Fibroblast of lung (primary cell): ENCODE measurements around the gene RIF1. TPM values are rescaled to one million over a fixed set of nuclear protein-coding genes. Genes with fewer than 3 reads are reported as not detected.
A peak's percentile ranks its signal among the peaks of the same experiment; 100 is the strongest.

Experiments used
- DNase-seq, 2 donors: peaks; one replicate each; pipeline versions ENCODE4 v3.0.0 to v3.0.0-alpha.2; 2010; ENCODE audit warnings: low read depth in 2 of 2
- H2AFZ ChIP-seq: 2 replicates; pipeline ENCODE4 v1.5.1; 2012; ENCODE audit warnings: low read length, control low read depth, inconsistent platforms
- H3K27ac ChIP-seq: 2 replicates; pipeline ENCODE4 v1.5.1; 2011; ENCODE audit warnings: low read length, control low read depth; ENCODE audit not compliant: insufficient read depth
- H3K27me3 ChIP-seq: 2 replicates; pipeline ENCODE4 v1.5.1; 2011; ENCODE audit warnings: mild to moderate bottlenecking, low read length; ENCODE audit not compliant: control insufficient read depth, insufficient read depth
- H3K36me3 ChIP-seq: 2 replicates; pipeline ENCODE4 v1.5.1; 2011; ENCODE audit warnings: low read length; ENCODE audit not compliant: control insufficient read depth, insufficient read depth
- H3K4me1 ChIP-seq: 2 replicates; pipeline ENCODE4 v1.5.1; 2011; ENCODE audit warnings: low read length; ENCODE audit not compliant: control insufficient read depth, insufficient read depth; ENCODE audit errors: extremely low read depth
- H3K4me2 ChIP-seq: 2 replicates; pipeline ENCODE4 v1.5.1; 2011; ENCODE audit warnings: low read length, control low read depth; ENCODE audit not compliant: insufficient read depth; ENCODE audit errors: extremely low read depth
- H3K4me3 ChIP-seq, 4 experiments: fragments of 200-600 bp in 1 of 4; sonication (generic) in 1 of 4; replicated peaks in 1 of 4; 2 replicates each; pipeline ENCODE4 v1.5.1; 2011 to 2016; ENCODE audit warnings: low read length in 4 of 4, low read depth in 3 of 4, mild to moderate bottlenecking in 3 of 4, control low read depth in 2 of 4, inconsistent platforms in 1 of 4, mixed read lengths in 1 of 4; ENCODE audit not compliant: insufficient read depth in 1 of 4; ENCODE audit errors: control extremely low read depth in 1 of 4
- H3K79me2 ChIP-seq: 2 replicates; pipeline ENCODE4 v1.5.1; 2012; ENCODE audit warnings: mild to moderate bottlenecking, low read length, inconsistent platforms; ENCODE audit not compliant: control insufficient read depth, insufficient read depth
- H3K9ac ChIP-seq: 2 replicates; pipeline ENCODE4 v1.5.1; 2011; ENCODE audit warnings: mild to moderate bottlenecking, low read length, control low read depth; ENCODE audit not compliant: insufficient read depth
- H3K9me3 ChIP-seq: 2 replicates; pipeline ENCODE4 v1.5.1; 2012; ENCODE audit warnings: low read depth, low read length; ENCODE audit not compliant: control insufficient read depth, insufficient read depth
- H4K20me1 ChIP-seq: 2 replicates; pipeline ENCODE4 v1.5.1; 2011; ENCODE audit warnings: low read length; ENCODE audit not compliant: control insufficient read depth, insufficient read depth; ENCODE audit errors: extremely low read depth
- EZH2 ChIP-seq: IDR thresholded peaks from 2 replicates; pipeline ENCODE4 v1.5.1; 2012; ENCODE audit warnings: low read length, control low read depth, mild to moderate bottlenecking; ENCODE audit errors: missing control alignments
- polyA plus RNA-seq, 2 donors: library from polyadenylated mRNA; depleted of rRNA in 1 of 2; stranded (reverse) in 1 of 2; unstranded in 1 of 2; fragments of >200 nt; gene quantifications; 2 replicates each; pipeline ENCODE4 v1.2.1, GENCODE V29; 2011 to 2012; ENCODE audit warnings: missing spikeins in 1 of 2
- total RNA-seq: library from RNA; depleted of rRNA; stranded (reverse); fragments of >200 nt; gene quantifications from 2 replicates; pipeline ENCODE4 v1.2.1, GENCODE V29; 2014
- TF ChIP-seq, protein P1 (sequence below), 2 donors: IDR thresholded peaks in 1 of 2; conservative IDR thresholded peaks in 1 of 2; 1 replicate in 1 of 2; 2 replicates in 1 of 2; pipeline ENCODE4 v1.5.1; 2011 to 2012; ENCODE audit warnings: low read length in 2 of 2, control low read depth in 1 of 2, inconsistent platforms in 1 of 2, low read depth in 1 of 2, mild to moderate bottlenecking in 1 of 2

The RIF1 gene
- total and polyA plus RNA-seq, 2 donors (not counting 1 experiment from before 2014, with no cell fraction given) = 14.8 to 36.5 TPM

DNA sequence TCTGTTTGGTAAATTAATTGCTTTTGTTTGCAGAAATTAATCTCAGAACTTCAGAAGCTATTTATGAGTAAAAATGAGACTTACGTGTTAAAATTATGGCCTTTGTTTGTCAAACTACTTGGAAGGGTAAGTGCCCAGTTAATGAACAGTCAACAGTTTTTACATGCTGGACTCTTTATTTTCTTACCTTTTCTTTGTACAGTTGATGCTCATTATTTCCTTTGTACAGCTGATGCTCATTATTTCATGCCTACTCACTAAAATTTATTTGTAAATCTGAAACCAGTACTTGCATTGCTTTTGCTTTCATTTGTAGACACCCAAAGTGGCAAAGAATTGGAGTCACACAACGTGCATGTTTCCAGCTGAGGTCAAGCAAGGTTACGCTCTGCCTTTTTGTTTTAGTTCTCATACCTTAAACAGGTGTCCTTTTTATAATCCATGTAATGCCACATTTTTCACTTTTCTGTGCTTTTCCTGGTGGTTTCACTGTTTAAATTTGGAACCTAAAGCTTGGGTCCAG is 13.3 kb downstream of the RIF1 start:
- Histone ChIP-seq H3K79me2 (peaks cover 16% of the 10 kb centered on the region), H3K4me2 (no peak overlapping the region), H3K4me3 (no peak overlapping the region), H3K4me1 (no peaks in the 10 kb centered on the region), H2AFZ (no peak overlapping the region), H3K27ac (no peak overlapping the region), H3K36me3 (peaks cover 8% of the 10 kb centered on the region), H3K27me3 (no peaks in the 10 kb centered on the region), H3K9me3 (no peaks in the 10 kb centered on the region), H4K20me1 (no peaks in the 10 kb centered on the region), H3K9ac (no peak overlapping the region)
- DNase-seq = no peak
- no peak for TF ChIP-seq EZH2
- TF ChIP-seq, protein P1, sequence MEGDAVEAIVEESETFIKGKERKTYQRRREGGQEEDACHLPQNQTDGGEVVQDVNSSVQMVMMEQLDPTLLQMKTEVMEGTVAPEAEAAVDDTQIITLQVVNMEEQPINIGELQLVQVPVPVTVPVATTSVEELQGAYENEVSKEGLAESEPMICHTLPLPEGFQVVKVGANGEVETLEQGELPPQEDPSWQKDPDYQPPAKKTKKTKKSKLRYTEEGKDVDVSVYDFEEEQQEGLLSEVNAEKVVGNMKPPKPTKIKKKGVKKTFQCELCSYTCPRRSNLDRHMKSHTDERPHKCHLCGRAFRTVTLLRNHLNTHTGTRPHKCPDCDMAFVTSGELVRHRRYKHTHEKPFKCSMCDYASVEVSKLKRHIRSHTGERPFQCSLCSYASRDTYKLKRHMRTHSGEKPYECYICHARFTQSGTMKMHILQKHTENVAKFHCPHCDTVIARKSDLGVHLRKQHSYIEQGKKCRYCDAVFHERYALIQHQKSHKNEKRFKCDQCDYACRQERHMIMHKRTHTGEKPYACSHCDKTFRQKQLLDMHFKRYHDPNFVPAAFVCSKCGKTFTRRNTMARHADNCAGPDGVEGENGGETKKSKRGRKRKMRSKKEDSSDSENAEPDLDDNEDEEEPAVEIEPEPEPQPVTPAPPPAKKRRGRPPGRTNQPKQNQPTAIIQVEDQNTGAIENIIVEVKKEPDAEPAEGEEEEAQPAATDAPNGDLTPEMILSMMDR (conservative IDR thresholded peaks at IDR 0.05 in 1 of 2, IDR thresholded peaks at IDR 0.05 in 1 of 2; ENCODE audit: low read depth in 1 of 2, low read length in 2 of 2) = no peak

DNA sequence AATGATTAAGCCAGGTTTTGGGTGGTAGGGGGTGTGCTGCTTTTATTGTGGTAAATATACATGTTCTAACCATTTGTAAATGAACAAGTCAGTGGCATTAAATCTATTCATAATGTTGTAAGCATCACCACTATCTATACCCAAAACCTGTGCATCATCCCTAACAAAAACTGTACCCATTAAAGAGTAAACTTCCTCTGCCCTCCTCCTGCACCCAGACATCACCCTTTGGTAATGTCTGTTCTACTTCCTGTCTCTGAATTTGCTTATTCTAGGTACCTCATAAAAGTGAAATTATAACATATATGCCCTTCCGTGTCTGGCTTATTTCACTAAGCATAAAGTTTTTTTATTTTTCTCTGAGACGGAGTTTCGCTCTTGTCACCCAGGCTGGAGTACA is 14.1 kb downstream of the RIF1 start:
- Histone ChIP-seq H3K79me2 (peaks cover 16% of the 10 kb centered on the region), H3K36me3 (peaks cover 8% of the 10 kb centered on the region), H3K4me2 (no peak overlapping the region), H3K4me3 (no peak overlapping the region), H3K4me1 (no peaks in the 10 kb centered on the region), H3K9me3 (no peaks in the 10 kb centered on the region), H3K9ac (no peak overlapping the region), H2AFZ (no peak overlapping the region), H3K27me3 (no peaks in the 10 kb centered on the region), H4K20me1 (no peaks in the 10 kb centered on the region), H3K27ac (no peak overlapping the region)
- TF ChIP-seq, protein P1 (conservative IDR thresholded peaks at IDR 0.05 in 1 of 2, IDR thresholded peaks at IDR 0.05 in 1 of 2; ENCODE audit: low read depth in 1 of 2, low read length in 2 of 2) = no peak
- TF ChIP-seq EZH2 = no peak
- peak in 1 of 2 donors; percentile 2 for DNase-seq

DNA sequence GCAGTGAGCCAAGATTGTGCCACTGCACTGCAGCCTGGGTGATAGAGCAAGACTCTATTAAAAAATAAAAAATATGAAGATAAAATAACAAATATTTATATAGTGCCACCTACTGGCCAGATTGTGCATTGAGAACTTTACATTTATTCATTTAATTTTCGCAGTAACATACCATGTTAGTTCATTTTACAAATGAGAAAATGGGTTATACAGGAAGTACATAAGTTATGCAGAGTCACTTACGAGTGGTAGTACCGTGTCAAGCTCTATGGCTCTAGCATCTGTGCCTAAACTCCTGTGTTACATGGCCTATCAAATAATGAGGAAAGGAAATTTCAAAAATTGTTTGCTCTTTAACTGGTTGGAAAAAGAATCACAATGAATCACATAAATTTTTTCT is 27.9 kb downstream of the RIF1 start:
- no peaks in the 10 kb centered on the region for H3K9me3 ChIP-seq
- no peak overlapping the region for H2AFZ ChIP-seq
- no peaks in the 10 kb centered on the region for H4K20me1 ChIP-seq
- peak; percentile 10 to 55 for DNase-seq
- H3K9ac ChIP-seq = no peak overlapping the region
- no peak overlapping the region for H3K27ac ChIP-seq
- no peak for TF ChIP-seq EZH2
- TF ChIP-seq, protein P1 (conservative IDR thresholded peaks at IDR 0.05 in 1 of 2, IDR thresholded peaks at IDR 0.05 in 1 of 2; ENCODE audit: low read depth in 1 of 2, low read length in 2 of 2) = peak in 1 of 2 donors; percentile 46
- H3K27me3 ChIP-seq = no peaks in the 10 kb centered on the region
- H3K4me2 ChIP-seq = no peak overlapping the region
- no peak overlapping the region for H3K4me3 ChIP-seq
- no peaks in the 10 kb centered on the region for H3K4me1 ChIP-seq
- H3K79me2 ChIP-seq = no peaks in the 10 kb centered on the region
- H3K36me3 ChIP-seq = peaks cover 2% of the 10 kb centered on the region
